ENCODE results near the gene IVD.

DNA sequence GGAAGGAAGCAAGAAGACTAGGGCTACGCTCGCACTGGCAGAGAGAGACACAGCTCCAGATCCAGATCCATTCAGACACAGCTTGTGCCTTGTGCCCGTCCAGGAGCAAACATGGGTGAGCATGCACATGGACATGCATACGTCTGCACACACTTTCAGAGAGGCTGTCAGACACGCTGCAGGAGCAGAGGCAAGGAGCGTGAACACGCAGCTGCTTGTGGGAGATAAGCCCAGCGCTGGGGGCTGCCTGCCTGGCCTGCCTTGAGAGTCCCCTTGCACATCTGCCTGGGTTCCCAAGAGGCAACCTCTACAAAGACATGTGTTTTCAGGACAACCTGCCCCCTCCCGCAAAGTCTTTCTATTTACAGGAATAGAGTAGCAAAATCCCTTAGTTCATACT, 21.6 kb downstream of the IVD start:
- TF ChIP-seq EP300 (IDR thresholded peaks at IDR 0.05; ENCODE audit: borderline replicate concordance) (no peak), TAF1 (IDR thresholded peaks at IDR 0.05; ENCODE audit: low read depth) (no peak), RAD21 (IDR thresholded peaks at IDR 0.05; ENCODE audit: low read depth) (no peak), TCF12 (IDR thresholded peaks at IDR 0.05; ENCODE audit: low read depth) (no peak), YY1 (IDR thresholded peaks at IDR 0.05; ENCODE audit: low read depth) (no peak), FOXM1 (IDR thresholded peaks at IDR 0.05; ENCODE audit: borderline replicate concordance, low read depth) (no peak), CEBPB (IDR thresholded peaks at IDR 0.05) (no peak)
- TF ChIP-seq, protein P1, sequence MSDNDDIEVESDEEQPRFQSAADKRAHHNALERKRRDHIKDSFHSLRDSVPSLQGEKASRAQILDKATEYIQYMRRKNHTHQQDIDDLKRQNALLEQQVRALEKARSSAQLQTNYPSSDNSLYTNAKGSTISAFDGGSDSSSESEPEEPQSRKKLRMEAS (IDR thresholded peaks at IDR 0.05), result no peak

Measured in Ishikawa (cell line).